Breast epithelium (tissue), 3 donors: ENCODE results near the gene UBXN11.

Source experiments
- POLR2AphosphoS5 ChIP-seq, 3 donors: sonication (generic); formaldehyde crosslinking; IDR thresholded peaks; one replicate each; pipeline ENCODE4 v1.6.1; 2017; ENCODE audit warnings: antibody characterized with exemption in 3 of 3
- TF ChIP-seq, protein P1 (sequence below), 3 donors: fragments of 450-650 bp; IDR thresholded peaks; one replicate each; pipeline ENCODE4 v1.5.1; 2016 to 2017; ENCODE audit warnings: antibody characterized with exemption in 3 of 3, mild to moderate bottlenecking in 3 of 3, moderate library complexity in 3 of 3

DNA sequence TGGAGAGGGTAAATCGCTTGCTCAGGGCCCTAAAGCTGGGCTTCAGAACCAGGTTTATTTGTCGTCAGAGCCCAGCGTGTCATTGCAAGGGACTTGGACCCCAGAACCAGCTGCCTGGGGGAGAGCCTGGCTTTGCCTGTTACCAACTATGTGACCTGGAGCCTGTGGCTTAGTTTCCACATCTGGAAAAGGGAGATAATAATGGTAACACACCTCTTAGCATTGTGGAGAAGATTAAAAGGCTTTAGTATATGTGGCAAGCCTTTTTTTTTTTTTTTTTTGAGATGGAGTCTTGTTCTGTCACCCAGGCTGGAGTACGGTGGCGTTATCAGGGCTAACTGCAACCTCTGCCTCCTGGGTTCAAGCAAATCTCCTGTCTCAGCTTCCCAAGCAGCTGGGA is 23.8 kb upstream of the UBXN11 start:
- TF ChIP-seq POLR2AphosphoS5 (IDR thresholded peaks at IDR 0.05): no peak
- TF ChIP-seq, protein P1, sequence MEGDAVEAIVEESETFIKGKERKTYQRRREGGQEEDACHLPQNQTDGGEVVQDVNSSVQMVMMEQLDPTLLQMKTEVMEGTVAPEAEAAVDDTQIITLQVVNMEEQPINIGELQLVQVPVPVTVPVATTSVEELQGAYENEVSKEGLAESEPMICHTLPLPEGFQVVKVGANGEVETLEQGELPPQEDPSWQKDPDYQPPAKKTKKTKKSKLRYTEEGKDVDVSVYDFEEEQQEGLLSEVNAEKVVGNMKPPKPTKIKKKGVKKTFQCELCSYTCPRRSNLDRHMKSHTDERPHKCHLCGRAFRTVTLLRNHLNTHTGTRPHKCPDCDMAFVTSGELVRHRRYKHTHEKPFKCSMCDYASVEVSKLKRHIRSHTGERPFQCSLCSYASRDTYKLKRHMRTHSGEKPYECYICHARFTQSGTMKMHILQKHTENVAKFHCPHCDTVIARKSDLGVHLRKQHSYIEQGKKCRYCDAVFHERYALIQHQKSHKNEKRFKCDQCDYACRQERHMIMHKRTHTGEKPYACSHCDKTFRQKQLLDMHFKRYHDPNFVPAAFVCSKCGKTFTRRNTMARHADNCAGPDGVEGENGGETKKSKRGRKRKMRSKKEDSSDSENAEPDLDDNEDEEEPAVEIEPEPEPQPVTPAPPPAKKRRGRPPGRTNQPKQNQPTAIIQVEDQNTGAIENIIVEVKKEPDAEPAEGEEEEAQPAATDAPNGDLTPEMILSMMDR (IDR thresholded peaks at IDR 0.05): no peak
